ENCODE measurements around the gene CNN2. TPM values are rescaled to one million over a fixed set of nuclear protein-coding genes. Genes with fewer than 3 reads are reported as not detected.

CNN2 gene
- total and polyA plus RNA-seq, 9 of the 15 experiments (the other 6 are each of a cell fraction or from before 2014, with no cell fraction given): 12.1 to 174 (median 52.7) TPM

- Histone ChIP-seq H3K9me3 (replicated peaks; ENCODE audit: control insufficient read depth, insufficient read depth, low read depth, low read length) (no peaks in the 10 kb centered on the region), H3K27ac (ENCODE audit: extremely low read depth, low read depth, low read length) (peak overlapping the region; percentile 69; the same call in 2 of the 3 replicates), H3K9ac (ENCODE audit: insufficient read depth in 1 of 2, low read depth in 2 of 2, low read length in 2 of 2) (peak overlapping the region; percentile 57 to 89; a peak in 3 of 4 replicates), H4K20me1 (replicated peaks; ENCODE audit: control insufficient read depth, insufficient read depth, low read length) (no peaks in the 10 kb centered on the region), H3K36me3 (ENCODE audit: control insufficient read depth, insufficient read depth, low read length) (peaks cover 32% of the 10 kb centered on the region; the same call in 2 of the 3 replicates), H3K79me2 (ENCODE audit: control insufficient read depth, insufficient read depth, low read length) (no peaks in the 10 kb centered on the region), H3K9me1 (ENCODE audit: control insufficient read depth, insufficient read depth, low read length) (peaks cover 3% of the 10 kb centered on the region), H2AFZ (ENCODE audit: low read depth, low read length) (peak overlapping the region; percentile 95), H3K4me3 (peak overlapping the region; percentile 54), H3K4me1 (replicated peaks in 1 of 2; ENCODE audit: control insufficient read depth in 2 of 2, insufficient read depth in 2 of 2, low read length in 2 of 2) (peaks cover 6 to 76% of the 10 kb centered on the region in 2 experiments), H3K4me2 (ENCODE audit: insufficient read depth, low read length) (peak overlapping the region; percentile 90), H3K27me3 (ENCODE audit: control insufficient read depth in 2 of 2, insufficient read depth in 2 of 2, low read length in 2 of 2) (no peaks in the 10 kb centered on the region)
- CTCF ChIA-PET (ENCODE audit: low intra/inter-chr PET ratio): no interaction called here
- intact Hi-C loops (cut with micrococcal nuclease) (loop anchor here (5.0 kb wide), 1 partner anchor 40 kb away; the partner anchor contains the start of gene ABCA7), in situ Hi-C loops (cut with MboI) (no loop called here)
- peak; percentile 94 for ATAC-seq
- FAIRE-seq: peak; percentile 96
- 2% methylated on average over 22 of the region's 51 CpGs for WGBS (ENCODE audit: insufficient coverage, low coverage, missing lambda C conversion rate)
- POLR2A ChIA-PET: interaction anchor here (0.5 to 5.3 kb wide), 8 partner anchors 9 to 121 kb away, joined by 3 to 45 read pairs (median 4); partner anchors contain the start of genes ARHGAP45 and POLR2E
- BruUV-seq (replicated peaks): no TSS peak
- peak; percentile 95 to 97 (median 96) for DNase-seq (ENCODE audit: extremely low read depth in 1 of 4, low spot score in 3 of 4)
- no peak for TF ChIP-seq JUNB (CRISPR knock-in tag; conservative IDR thresholded peaks at IDR 0.05)
- no peak for TF ChIP-seq FOXJ2 (tag; IDR thresholded peaks at IDR 0.05)
- TF ChIP-seq, protein P1, sequence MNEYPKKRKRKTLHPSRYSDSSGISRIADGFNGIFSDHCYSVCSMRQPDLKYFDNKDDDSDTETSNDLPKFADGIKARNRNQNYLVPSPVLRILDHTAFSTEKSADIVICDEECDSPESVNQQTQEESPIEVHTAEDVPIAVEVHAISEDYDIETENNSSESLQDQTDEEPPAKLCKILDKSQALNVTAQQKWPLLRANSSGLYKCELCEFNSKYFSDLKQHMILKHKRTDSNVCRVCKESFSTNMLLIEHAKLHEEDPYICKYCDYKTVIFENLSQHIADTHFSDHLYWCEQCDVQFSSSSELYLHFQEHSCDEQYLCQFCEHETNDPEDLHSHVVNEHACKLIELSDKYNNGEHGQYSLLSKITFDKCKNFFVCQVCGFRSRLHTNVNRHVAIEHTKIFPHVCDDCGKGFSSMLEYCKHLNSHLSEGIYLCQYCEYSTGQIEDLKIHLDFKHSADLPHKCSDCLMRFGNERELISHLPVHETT (CRISPR knock-in tag; conservative IDR thresholded peaks at IDR 0.05 in 1 of 2, IDR thresholded peaks at IDR 0.05 in 1 of 2): no peak
- no peak for TF ChIP-seq MTA2 (IDR thresholded peaks at IDR 0.05; ENCODE audit: low read depth)
- TF ChIP-seq RB1 (IDR thresholded peaks at IDR 0.05; ENCODE audit: low read depth): no peak
- TF ChIP-seq, protein P2, sequence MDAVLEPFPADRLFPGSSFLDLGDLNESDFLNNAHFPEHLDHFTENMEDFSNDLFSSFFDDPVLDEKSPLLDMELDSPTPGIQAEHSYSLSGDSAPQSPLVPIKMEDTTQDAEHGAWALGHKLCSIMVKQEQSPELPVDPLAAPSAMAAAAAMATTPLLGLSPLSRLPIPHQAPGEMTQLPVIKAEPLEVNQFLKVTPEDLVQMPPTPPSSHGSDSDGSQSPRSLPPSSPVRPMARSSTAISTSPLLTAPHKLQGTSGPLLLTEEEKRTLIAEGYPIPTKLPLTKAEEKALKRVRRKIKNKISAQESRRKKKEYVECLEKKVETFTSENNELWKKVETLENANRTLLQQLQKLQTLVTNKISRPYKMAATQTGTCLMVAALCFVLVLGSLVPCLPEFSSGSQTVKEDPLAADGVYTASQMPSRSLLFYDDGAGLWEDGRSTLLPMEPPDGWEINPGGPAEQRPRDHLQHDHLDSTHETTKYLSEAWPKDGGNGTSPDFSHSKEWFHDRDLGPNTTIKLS (IDR thresholded peaks at IDR 0.05; ENCODE audit: borderline replicate concordance, low read depth): no peak
- TF ChIP-seq EP400 (IDR thresholded peaks at IDR 0.05): no peak
- no peak for TF ChIP-seq HOXB6 (CRISPR knock-in tag; IDR thresholded peaks at IDR 0.05; ENCODE audit: borderline replicate concordance)
- no peak for TF ChIP-seq ZNF347 (CRISPR knock-in tag; IDR thresholded peaks at IDR 0.05; ENCODE audit: low read depth)
- TF ChIP-seq ZNF174 (CRISPR knock-in tag; IDR thresholded peaks at IDR 0.05): no peak
- TF ChIP-seq RAD51 (IDR thresholded peaks at IDR 0.05; ENCODE audit: borderline replicate concordance, low read depth): peak; percentile 12; the same call in 1 of the 2 replicates
- no peak for TF ChIP-seq ZSCAN32 (CRISPR knock-in tag; IDR thresholded peaks at IDR 0.05)
- no peak for TF ChIP-seq STAT5B (CRISPR knock-in tag; IDR thresholded peaks at IDR 0.05)
- no peak for TF ChIP-seq POLR2H (tag; IDR thresholded peaks at IDR 0.05; ENCODE audit: low read depth)
- no peak for TF ChIP-seq MTF1 (CRISPR knock-in tag; IDR thresholded peaks at IDR 0.05; ENCODE audit: borderline replicate concordance)
- TF ChIP-seq GATA2 (CRISPR knock-in tag; IDR thresholded peaks at IDR 0.05): no peak
- no peak for TF ChIP-seq ILK (tag; IDR thresholded peaks at IDR 0.05; ENCODE audit: borderline replicate concordance, low read depth)
- TF ChIP-seq ZNF696 (CRISPR knock-in tag; conservative IDR thresholded peaks at IDR 0.05): no peak
These were observed 55.9 kb downstream of the CNN2 start for GRCh38 chr19:1082165-1082927.
